Stimulated activated naive CD8-positive, alpha-beta T cell treated with anti-CD3 and anti-CD28 coated beads, Interleukin-15, Interleukin-2, amounts not matched to agents 100 ng/mL and 50 ng/mL, for 24 hours (primary cell): ENCODE results near the gene OLFML2B.
"Not testable (repeated sequence)": the region's sequence is repeated elsewhere in the genome, so short reads cannot be mapped to it uniquely, and the experiment has no call there.

Source experiments
- H3K27ac Mint-ChIP-seq: one replicate; pipeline ENCODE4 v1.8.0; 2021; ENCODE audit warnings: mild to moderate bottlenecking, mixed read lengths
- H3K27me3 Mint-ChIP-seq: one replicate; pipeline ENCODE4 v1.8.0; 2021; ENCODE audit warnings: mixed read lengths
- H3K36me3 Mint-ChIP-seq: one replicate; pipeline ENCODE4 v1.8.0; 2021; ENCODE audit warnings: low read depth, mixed read lengths
- H3K4me1 Mint-ChIP-seq: one replicate; pipeline ENCODE4 v1.8.0; 2021; ENCODE audit warnings: low read depth, mixed read lengths
- H3K4me3 Mint-ChIP-seq: one replicate; pipeline ENCODE4 v1.8.0; 2021; ENCODE audit warnings: mild to moderate bottlenecking, mixed read lengths
- H3K9me3 Mint-ChIP-seq: one replicate; pipeline ENCODE4 v1.8.0; 2021; ENCODE audit warnings: mixed read lengths

The OLFML2B gene

DNA sequence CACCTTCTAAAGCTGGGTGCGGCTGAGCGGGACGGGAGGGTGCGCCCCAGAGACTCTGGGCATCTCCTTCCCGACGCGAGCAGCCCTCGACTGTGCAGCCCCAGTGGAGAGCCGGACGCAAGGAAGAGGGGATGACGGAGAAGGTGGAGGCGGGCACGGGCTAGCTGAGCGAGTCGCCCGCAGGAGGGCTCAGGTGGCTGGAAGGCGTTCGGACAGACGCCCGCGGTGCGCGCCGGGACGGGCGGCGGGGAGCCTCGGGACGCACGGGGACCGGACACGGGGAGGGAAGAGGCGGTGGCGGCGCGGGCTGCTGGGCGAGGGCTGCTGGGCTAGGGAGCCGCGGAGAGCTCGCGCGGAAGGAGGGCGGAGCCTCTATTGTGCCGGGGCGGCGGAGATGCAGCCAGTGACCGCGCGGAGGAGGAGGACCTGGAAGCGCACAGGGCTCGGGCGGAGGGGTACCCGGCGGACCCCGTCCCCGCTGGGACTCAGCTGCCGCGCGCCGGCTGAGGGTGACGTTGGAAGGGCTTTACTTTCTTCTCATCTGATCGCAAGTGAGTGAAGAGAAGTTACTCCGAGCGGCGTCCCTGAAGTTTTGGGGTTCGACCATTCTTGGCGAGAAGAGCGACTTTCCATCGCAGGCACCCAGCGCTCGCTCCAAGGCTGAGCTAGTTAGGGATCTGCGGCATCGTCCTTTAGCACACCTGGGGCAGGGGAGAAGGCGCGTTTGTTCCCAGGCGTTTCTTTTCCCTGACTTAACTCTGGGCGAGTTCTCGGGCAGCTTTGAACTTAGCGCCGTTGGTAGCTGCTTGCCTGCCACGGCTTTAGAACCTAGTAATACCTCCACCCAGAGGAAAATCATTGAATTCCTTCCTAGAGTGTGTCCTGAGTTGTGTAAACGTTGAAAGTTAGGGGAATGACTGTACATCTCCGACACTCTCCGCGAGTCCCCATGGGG lies at the start of gene OLFML2B:
Gene OLFML2B (minus strand): TSS at position 323 of the 955 bp plus-strand sequence. CDS start 439 bp downstream, outside the sequence.
- Mint-ChIP-seq H3K4me3 (peak within 1 kb of the TSS; percentile 86), H3K36me3 (no peaks in the 10 kb centered on the region), H3K27me3 (peaks cover 59% of the 10 kb centered on the region), H3K9me3 (no peaks in the 10 kb centered on the region), H3K27ac (no peak within 1 kb of the TSS), H3K4me1 (peaks cover 9% of the 10 kb centered on the region)

- Mint-ChIP-seq H3K36me3 (no peaks in the 10 kb centered on the region), H3K27ac (no peak overlapping the region), H3K4me1 (peaks cover 4% of the 10 kb centered on the region), H3K4me3 (no peak overlapping the region), H3K9me3 (no peaks in the 10 kb centered on the region), H3K27me3 (peaks cover 73% of the 10 kb centered on the region)
These were observed 49.1 kb upstream of the OLFML2B start for GRCh38 chr1:162072740-162073139.

DNA sequence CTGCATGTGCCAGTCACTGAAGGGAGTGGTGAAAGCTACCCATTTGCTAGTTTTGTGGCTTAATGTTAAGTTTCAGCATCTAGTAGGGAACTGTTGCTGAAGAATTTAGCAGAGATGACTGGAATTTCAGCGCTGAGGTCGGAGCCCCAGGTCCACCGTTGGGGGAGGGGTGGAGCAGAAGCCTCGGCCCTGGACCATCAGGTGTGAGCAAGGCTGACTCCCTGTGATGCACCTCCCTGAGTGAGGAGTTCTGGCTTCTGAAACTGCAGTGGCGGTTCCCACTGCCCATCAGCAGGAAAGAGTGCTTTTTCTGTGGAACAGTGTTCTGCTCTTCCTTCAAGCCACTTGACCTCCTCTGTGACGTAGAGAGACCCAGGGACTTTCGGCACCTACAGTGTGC lies 47.2 kb upstream of the OLFML2B start:
- H3K27ac Mint-ChIP-seq = no peak overlapping the region
- H3K9me3 Mint-ChIP-seq = no peaks in the 10 kb centered on the region
- peaks cover 4% of the 10 kb centered on the region for H3K4me1 Mint-ChIP-seq
- H3K36me3 Mint-ChIP-seq = no peaks in the 10 kb centered on the region
- no peak overlapping the region for H3K4me3 Mint-ChIP-seq
- H3K27me3 Mint-ChIP-seq = peaks cover 70% of the 10 kb centered on the region

- H3K27ac Mint-ChIP-seq = no peak overlapping the region
- peaks cover 69% of the 10 kb centered on the region for H3K27me3 Mint-ChIP-seq
- no peaks in the 10 kb centered on the region for H3K9me3 Mint-ChIP-seq
- no peaks in the 10 kb centered on the region for H3K36me3 Mint-ChIP-seq
- H3K4me1 Mint-ChIP-seq = peaks cover 4% of the 10 kb centered on the region
- peak overlapping the region; percentile 73 for H3K4me3 Mint-ChIP-seq
These were observed 46.6 kb upstream of the OLFML2B start for GRCh38 chr1:162070094-162070748.

DNA sequence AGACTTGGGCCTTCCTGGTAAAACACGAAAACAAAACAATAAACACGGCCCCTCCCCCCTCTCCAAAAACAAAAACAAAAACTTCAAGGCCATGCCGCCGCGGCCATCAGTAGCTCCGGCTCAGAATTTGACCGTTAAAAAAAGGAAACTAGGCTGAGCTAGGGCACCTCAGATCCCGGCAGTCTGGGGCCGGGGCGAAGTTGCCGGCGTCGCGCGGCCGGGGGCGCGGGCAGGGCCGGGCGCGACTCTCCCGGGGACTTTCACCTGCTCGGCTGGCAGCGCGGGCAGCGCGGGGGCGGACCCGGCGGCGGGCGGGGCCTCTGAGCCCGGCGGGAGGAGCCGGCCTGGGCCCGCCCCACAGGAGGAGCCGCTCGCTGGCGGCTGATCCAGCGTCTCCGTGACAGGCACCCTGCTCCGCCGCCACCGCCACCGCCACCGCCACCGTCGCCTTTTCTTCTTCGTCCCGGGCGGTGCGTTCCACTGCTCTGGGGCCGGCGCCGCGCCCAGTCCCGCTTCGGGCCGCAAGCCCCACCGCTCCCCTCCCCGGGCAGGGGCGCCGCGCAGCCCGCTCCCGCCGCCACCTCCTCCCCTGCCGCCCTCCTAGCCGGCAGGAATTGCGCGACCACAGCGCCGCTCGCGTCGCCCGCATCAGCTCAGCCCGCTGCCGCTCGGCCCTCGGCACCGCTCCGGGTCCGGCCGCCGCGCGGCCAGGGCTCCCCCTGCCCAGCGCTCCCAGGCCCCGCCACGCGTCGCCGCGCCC lies 45.8 kb upstream of the OLFML2B start, which contains the start of gene NOS1AP:
Gene NOS1AP (plus strand): TSS at position 358 of the 760 bp plus-strand sequence. CDS start 487 bp downstream, outside the sequence.
- H3K9me3 Mint-ChIP-seq = no peaks in the 10 kb centered on the region
- peaks cover 67% of the 10 kb centered on the region for H3K27me3 Mint-ChIP-seq
- H3K4me3 Mint-ChIP-seq = peak within 1 kb of the TSS; percentile 73
- H3K27ac Mint-ChIP-seq = no peak within 1 kb of the TSS
- no peaks in the 10 kb centered on the region for H3K36me3 Mint-ChIP-seq
- peaks cover 4% of the 10 kb centered on the region for H3K4me1 Mint-ChIP-seq

DNA sequence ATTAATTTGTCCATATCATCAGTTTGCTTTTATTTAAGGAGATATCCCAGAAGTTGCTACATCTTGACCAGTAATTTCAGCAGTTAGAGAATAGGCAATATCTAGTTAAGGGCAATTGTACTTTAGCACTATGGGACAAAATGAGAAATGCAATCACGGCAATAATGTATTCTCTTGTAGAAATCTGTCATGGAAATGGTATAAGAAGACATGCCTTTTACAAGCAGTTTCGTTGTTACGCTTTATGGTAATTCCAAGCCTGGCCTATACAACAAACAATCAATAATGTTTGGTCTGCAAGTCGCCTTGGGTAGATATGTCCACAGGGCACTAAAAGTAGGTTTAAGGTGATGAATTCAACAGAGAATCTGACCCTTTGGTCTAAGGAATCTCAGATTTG lies 44.6 kb upstream of the OLFML2B start:
- H3K27ac Mint-ChIP-seq = no peak overlapping the region
- H3K36me3 Mint-ChIP-seq = no peaks in the 10 kb centered on the region
- no peak overlapping the region for H3K4me3 Mint-ChIP-seq

GRCh38 chr1:162067466-162067865 lies 43.8 kb upstream of the OLFML2B start:
- no peak overlapping the region for H3K4me3 Mint-ChIP-seq
- H3K27me3 Mint-ChIP-seq = peaks cover 68% of the 10 kb centered on the region

More for the DNA sequence above, 44.6 kb upstream of the OLFML2B start:
- H3K4me1 Mint-ChIP-seq = peaks cover 4% of the 10 kb centered on the region
- peaks cover 67% of the 10 kb centered on the region for H3K27me3 Mint-ChIP-seq
- no peaks in the 10 kb centered on the region for H3K9me3 Mint-ChIP-seq

DNA sequence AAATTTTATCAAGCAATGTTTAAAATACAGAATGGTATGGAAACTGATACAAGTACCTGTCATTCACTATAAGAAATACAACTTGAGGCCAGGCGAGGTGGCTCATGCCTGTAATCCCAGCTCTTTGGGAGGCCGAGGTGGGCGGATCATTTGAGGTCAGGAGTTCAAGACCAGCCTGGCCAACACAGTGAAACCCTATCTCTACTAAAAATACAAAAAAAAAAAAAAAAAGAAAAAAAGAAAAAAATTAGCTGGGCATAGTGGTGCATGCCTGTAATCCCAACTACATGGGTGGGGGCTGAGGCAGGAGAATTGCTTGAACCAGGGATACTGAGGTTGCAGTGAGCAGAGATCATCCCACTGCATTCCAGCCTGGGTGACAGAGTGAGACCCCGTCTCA lies 43.2 kb upstream of the OLFML2B start:
- not testable (repeated sequence) for H3K9me3 Mint-ChIP-seq, H3K4me1 Mint-ChIP-seq, H3K27ac Mint-ChIP-seq, H3K36me3 Mint-ChIP-seq, H3K4me3 Mint-ChIP-seq
- H3K27me3 Mint-ChIP-seq = peaks cover 65% of the 10 kb centered on the region

More at GRCh38 chr1:162067466-162067865, 43.8 kb upstream of the OLFML2B start:
- Mint-ChIP-seq H3K4me1 (peaks cover 4% of the 10 kb centered on the region), H3K36me3 (no peaks in the 10 kb centered on the region), H3K9me3 (no peaks in the 10 kb centered on the region), H3K27ac (no peak overlapping the region)

DNA sequence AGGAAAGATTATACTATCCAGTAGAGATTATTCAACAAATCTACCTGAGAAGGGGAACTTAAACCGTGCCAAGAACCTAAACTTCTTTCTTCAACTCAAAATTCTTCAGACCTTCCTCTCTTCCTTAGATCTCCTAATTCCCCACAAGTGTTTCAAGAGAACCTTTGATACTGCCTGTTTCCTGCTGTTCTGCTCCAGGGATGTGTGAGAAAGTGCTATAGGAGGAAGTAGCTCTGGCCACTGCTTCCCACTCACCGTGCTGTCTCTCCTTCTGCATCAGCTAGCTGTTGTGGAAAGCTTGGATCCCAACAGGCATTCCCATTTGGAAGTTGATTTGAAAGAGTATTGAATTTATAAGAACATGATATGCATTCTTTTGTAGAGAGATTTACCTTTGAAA lies 41.3 kb upstream of the OLFML2B start:
- no peaks in the 10 kb centered on the region for H3K9me3 Mint-ChIP-seq
- H3K4me3 Mint-ChIP-seq = no peak overlapping the region
- H3K27ac Mint-ChIP-seq = no peak overlapping the region
- no peaks in the 10 kb centered on the region for H3K36me3 Mint-ChIP-seq
- H3K4me1 Mint-ChIP-seq = no peaks in the 10 kb centered on the region
- peaks cover 53% of the 10 kb centered on the region for H3K27me3 Mint-ChIP-seq

DNA sequence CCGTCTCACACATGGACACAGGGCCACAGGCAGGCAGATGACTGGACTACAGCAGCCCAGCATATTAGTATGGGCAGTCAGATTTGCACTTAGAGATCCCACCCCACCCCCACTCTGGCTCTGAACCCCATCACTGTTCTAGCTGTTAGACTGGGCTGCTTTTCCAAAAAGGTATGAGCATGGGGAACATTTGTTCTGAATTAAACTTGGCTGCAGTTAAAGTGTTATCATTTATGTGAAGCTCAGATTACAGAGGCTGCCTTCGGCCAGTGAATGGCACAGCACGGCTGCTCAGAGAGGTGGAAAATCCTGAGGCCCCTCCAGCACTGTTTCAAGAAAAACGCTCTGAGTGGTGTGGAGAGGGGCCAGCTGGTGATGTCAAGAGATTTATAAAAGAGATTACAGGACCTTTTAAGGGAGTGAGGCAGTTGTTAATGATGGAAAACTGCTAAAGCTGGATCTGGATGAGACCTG lies 38.9 kb upstream of the OLFML2B start:
- Mint-ChIP-seq H3K27me3 (peaks cover 37% of the 10 kb centered on the region), H3K36me3 (no peaks in the 10 kb centered on the region), H3K4me3 (no peak overlapping the region), H3K4me1 (no peaks in the 10 kb centered on the region), H3K9me3 (no peaks in the 10 kb centered on the region), H3K27ac (no peak overlapping the region)

DNA sequence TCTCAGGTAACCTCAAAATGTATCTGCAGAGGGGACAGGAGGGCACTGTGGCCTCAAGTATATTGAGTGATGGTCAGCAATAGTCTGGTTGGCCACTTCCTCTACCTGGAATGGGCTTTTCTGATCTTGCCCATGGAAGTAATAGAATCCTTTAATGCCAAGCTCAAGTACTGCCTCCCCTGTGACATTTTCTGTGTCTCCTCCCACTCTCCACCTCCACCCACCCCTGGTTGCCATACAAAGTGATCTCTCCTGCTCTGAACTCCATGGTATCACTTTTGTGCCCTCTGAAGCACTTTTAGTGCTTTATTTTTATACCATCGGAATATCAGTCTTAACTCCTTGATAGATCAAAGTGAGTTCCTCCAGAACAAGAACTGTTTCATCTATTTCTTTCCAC lies 36.6 kb upstream of the OLFML2B start:
- no peak overlapping the region for H3K27ac Mint-ChIP-seq
- no peaks in the 10 kb centered on the region for H3K4me1 Mint-ChIP-seq
- H3K27me3 Mint-ChIP-seq = peaks cover 31% of the 10 kb centered on the region
- H3K9me3 Mint-ChIP-seq = no peaks in the 10 kb centered on the region
- H3K4me3 Mint-ChIP-seq = no peak overlapping the region
- H3K36me3 Mint-ChIP-seq = no peaks in the 10 kb centered on the region

DNA sequence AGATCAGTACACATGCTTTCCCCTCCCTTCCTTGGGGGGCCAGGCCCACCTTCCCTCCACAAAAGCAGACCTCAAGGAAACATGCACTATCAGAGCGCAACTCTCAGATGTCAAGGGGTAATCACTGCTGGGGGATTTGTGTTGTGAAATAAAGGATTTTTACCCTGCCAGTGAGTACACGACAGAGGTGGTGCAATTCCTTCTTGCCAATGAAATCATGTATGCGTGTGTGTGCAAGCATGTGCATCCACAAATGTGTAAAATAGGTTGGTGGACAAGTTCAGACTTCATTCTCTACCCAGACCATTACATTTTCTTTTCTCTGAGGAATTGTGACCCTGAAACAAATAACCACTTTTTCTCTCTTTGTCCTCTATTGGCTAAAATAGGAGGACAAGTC lies 36.1 kb upstream of the OLFML2B start:
- Mint-ChIP-seq H3K9me3 (no peaks in the 10 kb centered on the region), H3K27me3 (peaks cover 27% of the 10 kb centered on the region), H3K4me3 (no peak overlapping the region), H3K36me3 (no peaks in the 10 kb centered on the region), H3K27ac (no peak overlapping the region), H3K4me1 (no peaks in the 10 kb centered on the region)

GRCh38 chr1:162056579-162056978 lies 32.9 kb upstream of the OLFML2B start:
- Mint-ChIP-seq H3K27ac (no peak overlapping the region), H3K27me3 (peaks cover 8% of the 10 kb centered on the region), H3K36me3 (no peaks in the 10 kb centered on the region), H3K4me1 (no peaks in the 10 kb centered on the region), H3K4me3 (no peak overlapping the region), H3K9me3 (no peaks in the 10 kb centered on the region)

DNA sequence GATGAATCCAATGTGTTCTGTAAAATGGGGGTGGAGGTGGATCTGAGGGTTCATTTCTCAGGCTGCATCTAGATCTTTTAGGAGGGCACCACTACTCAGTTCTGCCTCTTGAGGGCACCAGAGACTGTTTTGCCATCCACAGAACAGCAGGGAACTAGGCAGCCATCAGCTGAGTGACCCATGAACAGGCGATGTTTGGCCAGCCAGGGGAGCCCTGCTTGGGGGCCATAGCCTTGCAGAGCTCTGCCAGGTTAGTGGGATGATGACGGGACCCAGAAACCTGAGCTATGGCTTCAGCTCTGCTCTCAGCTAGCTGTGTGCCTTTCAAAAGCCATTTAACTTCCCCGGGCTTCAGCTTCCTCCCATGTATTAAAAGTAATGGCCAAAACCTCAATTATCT lies 32.4 kb upstream of the OLFML2B start:
- Mint-ChIP-seq H3K36me3 (no peaks in the 10 kb centered on the region), H3K27ac (no peak overlapping the region), H3K4me3 (no peak overlapping the region), H3K4me1 (no peaks in the 10 kb centered on the region), H3K27me3 (peaks cover 8% of the 10 kb centered on the region), H3K9me3 (no peaks in the 10 kb centered on the region)
